NCI-H526 (cell line): ENCODE data around the gene PCED1A.

Source experiments
- DNase-seq, 2 experiments: peaks; one replicate each; lab custom pipeline; 2025; lab: John Stamatoyannopoulos, UW

PCED1A gene

DNA sequence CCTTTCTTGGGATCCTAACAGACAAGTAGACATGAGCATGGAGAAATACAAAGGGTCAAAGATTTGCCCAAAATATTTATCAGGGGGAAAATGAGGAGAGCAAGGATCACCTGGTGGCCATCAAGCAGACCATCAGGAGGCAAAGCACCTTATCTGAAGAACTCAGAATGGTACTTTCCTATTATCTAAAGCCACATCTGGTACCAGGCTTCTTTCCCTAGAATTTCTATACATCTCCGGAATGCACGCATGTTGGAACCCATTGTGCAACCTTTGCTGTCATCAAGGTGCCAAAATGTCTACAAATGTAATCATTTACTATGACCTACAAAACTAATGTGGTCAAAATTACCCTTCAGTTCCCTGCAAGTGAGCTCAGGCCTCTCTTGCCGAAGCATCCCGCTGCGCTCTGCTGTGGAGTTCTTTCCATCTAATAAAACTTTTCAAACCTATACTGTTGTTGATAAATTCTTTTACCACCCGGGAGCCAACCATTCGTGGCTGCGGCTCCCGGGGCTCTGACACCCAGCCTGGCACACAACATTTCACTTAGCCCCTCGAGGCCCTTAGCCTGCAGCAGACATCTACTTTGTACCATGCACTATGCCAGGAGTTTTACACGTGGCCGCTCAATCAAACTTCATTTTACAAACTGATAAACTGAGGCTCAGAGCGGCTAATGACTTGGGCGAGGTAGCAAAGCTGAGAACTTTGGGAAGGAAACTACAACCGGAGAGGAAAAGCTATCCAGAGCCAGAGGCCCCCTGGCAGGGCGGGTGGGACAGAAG is 36.2 kb downstream of the PCED1A start:
- DNase-seq, result no peak

DNA sequence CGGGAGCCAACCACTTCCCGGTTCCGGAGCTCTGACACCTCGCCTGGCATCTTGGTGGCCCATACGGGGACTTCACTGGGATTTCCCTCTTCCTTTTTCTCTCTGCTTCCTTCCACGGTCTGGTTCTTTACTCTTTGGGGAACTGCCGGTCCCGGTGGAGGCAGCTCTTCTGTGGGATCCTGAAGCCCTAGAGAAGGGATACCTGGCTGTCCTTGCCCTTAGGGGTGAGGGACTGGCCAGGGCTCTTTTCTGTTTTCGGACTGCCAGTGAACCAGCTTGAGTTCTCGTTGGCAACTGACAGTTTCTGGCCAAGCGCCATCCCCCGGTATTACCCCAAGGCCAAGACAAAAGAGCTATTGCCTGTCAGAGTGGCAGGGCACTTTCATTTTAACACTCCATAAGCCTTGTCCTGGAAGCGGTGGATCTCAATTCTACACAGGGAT is 39.1 kb downstream of the PCED1A start:
- DNase-seq, result no peak

DNA sequence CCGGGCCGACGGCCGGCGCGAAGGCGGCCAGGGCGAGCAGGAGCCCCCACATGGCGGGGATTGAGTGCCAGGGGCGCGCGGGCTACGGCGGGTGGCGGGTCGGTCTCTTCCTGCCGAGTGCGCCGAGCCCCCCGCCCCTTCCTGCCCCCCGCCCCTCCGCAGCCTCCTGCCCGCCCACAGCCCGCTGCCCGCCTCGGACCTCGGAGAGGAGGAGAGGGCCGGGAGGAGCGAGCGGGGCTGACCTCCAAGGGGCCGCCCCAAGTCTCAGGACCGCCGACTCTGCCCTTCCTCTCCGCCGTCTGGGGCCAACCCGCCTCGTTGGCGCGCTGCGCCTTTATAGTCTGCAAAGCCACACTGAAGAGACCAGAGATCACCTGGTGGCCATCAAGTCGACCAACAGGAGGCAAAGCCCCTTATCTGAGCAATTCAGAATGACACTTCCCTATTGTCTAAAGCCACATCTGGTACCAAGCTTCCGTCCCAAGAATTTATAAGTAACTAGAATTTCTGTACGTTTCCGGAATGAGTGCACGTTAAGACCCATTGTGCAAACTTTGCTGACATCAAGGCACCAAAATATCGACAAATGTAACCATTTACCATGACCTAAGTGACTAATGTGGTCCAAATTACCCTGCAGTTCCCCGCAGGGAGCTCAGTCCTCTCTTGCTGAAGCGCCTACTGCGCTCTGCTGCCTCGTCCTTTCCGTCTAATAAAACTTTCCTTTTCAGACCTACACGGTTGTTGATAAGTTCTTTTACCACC is 39.8 kb downstream of the PCED1A start, which contains the start of gene CPXM1:
Gene CPXM1 (minus strand): TSS at position 107 of the 765 bp plus-strand sequence. CDS start 55 bp downstream, at position 52.
- no peak for DNase-seq

DNA sequence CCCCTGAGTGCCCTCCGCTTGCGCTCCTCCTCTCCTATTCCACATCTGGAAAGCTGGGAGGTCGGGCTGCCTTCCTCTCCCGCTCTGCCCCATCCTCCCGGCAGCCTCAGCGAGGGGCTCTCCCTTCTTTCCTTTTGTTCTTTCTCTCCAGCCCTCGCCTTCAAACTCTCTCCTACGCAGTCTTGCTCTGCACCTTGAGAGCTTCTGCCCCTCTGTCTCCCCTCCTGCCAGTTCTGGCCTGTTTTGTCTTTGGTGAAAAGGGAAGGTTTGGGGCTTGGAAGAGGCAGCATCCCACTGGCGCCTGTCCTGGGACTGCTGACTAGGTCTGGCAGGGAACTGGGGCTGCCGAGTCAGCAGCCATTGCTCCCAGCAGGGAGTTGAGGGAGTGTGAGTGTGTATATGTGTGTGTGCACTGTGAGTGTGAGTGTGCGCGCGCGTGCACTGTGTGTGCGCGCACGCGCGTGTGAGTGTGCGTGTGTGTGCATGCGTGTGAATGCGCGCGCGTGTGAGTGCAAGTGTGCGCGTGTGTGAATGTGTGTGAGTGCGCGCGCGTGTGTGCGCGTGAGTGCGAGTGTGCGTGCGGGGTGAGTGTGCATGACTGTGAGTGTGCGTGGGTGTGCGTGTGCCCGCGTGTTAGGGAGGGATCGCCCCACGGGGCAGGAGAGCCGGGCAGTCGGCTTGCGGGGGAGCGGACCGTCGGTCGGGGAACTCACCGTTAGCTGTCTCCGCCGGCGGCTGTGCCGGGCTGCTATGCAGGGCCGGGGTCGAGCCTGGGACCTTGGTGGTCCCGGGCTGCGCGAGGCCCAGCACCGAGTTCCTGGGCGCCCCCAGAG is 40.6 kb downstream of the PCED1A start:
- DNase-seq, result no peak

DNA sequence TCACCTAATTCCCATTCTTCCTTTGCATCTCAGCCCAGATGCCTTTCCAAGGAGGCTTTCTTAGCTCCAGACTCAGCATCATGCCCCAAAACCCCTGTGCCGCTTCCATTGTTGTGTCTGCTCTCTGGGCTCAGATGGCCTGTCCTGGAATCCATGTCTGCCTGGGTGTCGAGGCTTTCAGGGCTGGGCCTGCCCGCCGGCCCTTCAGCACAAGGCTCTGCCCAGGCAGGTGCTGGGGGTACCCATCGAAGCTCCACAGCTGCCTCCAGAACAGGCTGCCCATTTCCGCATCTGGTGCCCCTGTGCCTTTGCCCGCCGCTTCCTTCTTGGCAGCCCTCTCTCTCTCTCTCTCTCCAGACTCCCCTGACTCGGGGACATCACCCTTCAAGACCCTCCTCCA is 41.2 kb downstream of the PCED1A start:
- DNase-seq, result no peak

DNA sequence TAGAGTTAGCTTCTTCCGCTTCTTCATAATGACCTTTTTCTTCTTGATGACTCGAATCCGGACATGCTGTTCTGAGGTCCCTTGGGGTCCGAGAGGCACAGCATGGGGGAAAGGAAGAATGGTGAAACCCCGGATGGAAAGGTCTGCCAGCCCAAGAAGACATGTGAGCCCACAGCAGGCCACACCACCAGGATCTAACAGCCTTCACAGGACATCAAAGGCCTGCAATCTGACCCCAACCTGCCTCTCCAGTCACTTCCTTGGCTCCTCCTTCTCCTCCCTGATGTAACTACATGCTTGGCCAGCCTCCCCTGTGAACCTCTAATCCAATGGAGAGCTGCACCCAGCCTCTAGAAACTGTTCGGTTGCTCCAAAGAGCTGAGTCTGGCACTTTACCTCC is 41.6 kb downstream of the PCED1A start:
- DNase-seq, result no peak

DNA sequence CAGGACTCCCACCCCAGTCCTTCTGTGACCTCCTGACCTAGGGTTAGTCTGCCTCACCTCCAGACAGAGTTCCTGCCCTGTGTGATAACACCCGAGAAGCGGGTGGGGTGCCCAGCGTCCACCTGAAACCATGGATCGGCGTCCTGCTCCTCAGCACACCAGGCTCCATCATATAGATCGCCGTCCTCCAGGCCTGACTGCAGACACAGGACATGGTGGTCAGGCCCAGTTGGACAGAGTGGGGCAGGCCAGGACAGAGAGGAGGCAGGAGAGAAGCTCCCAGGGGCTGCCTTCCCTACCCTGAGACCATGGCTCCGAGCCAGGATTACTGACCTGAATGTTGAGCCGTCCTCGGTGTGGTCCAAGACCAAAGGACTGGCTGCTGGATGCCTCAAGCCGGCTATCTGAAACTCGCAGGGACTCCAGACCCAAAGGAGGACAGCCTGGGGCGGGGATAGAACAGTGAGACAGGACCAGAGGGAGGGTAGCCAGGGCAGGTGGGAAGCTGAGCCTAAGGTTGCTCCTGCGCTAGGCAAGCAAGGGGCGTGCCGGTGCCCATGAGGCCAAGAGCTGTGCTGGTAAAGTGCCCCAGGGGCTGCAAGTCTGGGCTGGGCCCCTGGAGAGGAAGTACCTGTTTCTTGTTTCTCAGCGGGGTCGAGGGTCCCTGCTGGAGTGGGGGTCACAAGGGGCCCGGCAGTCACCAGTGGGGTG is 42.2 kb downstream of the PCED1A start:
- DNase-seq, result no peak

DNA sequence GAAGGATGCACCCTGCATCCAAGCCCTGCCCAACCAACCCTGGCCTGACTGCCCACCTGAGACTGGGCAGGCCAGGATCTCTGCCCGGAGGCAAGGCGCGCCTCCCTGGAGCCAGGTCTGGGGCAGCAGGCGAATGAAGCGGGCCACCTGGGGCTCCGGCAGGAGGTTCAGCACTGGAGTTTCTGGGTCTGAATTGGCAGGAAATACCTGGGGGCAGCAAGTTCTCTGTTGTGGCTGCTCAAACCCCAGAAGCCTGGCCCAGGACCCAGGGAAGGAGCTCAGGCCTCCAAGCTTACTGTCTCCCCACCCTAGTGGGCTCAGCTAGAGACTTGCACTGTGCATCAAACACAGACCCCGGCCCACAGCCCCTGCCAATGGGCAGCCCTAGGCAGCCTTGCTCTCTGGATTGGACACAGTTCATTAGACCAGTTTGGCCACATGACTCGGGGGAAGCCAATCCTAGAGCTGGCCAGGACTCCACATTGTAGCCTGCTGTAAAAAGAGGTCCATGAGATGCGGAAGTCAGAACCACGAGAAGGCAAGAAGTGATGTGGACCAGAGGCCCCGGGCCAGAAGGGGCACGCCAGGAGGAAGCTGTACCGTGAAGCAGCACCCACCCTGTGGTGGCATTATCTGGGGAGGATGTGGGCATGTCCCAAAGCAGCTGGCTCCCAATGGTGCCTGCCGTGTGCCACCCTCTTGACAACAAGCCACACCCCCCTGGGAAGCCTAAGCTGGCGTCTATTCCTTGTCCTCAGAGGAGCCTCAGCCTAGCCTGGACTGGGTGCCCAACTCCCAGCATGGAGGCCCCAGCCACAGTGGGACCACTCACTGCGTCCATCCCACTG is 43.1 kb downstream of the PCED1A start:
- no peak for DNase-seq

DNA sequence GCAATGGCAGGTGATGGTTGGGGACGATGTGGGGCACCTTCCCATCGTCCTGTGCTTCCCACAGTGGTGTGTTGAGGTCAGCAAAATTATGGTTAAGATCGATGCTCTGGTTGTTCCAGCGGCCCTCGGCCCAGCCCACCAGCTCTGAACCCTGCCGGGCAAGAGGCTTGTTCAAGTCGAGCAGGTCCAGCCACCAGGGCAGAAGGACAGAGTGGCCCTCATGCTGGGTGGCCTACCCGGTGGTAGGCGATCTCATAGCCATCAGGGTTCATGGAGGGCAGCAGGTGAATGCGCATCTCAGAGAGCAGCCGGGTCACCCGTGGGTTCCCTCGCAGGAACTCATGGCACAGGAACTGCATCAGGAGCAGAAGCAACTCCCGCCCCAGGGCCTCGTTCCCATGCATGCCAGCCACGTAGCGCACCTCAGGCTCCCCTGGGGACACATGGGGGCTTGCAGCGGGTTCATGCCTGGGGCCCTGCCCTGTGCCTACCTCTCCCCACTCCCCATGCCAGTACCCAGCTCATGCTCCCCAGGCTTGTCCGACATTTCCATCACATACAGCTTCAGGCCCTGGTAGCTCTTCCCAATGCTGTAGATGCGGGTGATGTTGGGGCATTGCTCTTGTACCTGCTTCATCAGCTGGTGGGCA is 44.3 kb downstream of the PCED1A start:
- no peak for DNase-seq

DNA sequence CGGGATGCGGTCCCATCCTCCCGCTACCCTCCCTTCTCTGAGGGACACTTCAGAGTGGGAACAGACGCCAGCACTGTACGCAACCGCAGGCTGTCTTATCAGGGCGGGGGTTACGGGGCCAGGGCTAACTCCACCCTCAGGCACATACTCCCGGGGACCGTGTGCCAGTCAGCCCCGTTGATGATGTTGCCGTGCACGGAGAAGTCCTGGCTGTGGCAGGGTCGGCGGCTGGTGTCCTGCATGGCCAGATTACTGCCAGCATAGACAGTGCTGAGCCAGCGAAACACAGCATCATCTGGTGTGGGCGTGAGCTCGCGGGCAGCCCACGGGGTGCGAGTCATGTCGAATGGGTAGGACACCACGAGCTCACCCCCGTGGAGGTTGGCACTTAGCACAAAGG is 45.0 kb downstream of the PCED1A start:
- DNase-seq, result peak in 1 of 2 experiments; percentile 24

DNA sequence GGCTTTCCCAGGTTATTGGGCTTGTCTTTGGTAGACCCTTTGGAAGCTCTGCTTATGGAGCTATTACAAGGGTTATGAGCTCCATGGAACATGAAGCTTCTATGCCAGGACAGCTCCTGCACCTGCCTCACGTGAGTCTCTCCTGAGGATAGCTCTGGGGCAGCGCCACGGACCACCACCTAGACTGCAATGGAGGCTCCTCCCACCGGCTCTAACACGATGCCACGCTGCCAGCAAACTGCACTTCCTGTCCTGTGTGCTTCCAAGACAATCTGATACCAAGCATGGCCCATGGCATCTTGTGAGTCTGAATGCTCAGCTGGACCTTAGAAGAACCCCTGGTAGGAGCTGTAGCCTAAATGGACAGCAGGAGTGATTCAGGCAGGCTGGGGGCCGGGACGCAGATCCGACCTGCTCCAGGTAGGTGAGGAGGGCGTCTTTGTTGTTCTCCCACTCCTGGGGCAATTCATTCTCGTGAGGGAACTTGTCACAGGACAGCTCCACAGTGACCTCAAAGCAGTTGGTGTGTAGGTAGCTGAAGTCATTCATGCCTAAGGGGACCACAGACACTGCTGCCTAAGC is 45.5 kb downstream of the PCED1A start:
- peak in 1 of 2 experiments; percentile 64 for DNase-seq

DNA sequence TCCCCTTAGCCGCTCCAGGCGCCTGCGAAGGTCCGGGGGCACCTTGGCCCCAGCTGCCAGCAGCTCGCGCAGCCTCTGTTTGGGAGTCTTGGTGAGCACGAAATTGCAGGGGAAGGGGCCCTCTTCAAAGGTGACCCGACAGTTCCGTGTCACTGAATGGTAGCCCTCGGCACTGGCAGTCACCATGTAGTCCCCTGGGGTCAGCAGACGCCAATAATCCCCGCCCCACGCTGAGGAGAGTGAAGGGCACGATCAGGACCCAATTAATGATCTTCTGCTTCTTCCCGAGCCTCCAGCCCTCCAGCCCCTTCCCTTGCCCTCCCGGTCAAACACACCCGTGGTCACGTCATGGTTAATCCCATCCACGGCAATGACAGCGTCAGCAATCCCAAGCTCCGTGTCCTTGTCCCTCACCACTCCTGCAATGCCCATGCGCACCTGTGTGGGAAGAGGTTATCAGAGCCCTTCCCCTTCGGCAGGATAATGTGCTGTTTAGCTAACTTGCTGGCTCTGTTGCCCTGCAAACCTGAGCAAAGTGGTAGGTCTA is 46.2 kb downstream of the PCED1A start:
- peak in 1 of 2 experiments; percentile 26 for DNase-seq

DNA sequence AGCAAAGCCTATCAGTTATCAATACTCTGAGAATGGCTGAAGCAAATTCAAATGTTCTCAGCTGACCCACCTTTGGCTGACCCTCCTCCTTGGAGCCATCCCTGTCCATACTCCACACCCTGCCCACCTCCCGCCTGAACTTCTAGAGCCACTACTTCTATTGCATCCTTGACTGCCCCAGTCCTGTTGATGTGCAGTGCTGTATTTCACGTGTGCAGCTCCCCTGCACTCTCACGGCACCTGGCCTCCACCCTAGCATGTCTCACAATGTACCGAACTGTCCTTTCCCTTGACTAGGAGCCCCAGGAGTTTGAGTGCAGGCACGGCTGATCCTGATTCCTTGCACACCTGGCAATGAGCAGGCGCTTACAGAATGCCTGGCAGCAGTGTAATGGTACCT is 47.0 kb downstream of the PCED1A start:
- DNase-seq, result no peak
